Measurements from ENCODE around the gene ZNF254.
"Not testable (repeated sequence)": the region's sequence is repeated elsewhere in the genome, so short reads cannot be mapped to it uniquely, and the experiment has no call there.

Gene ZNF254

DNA sequence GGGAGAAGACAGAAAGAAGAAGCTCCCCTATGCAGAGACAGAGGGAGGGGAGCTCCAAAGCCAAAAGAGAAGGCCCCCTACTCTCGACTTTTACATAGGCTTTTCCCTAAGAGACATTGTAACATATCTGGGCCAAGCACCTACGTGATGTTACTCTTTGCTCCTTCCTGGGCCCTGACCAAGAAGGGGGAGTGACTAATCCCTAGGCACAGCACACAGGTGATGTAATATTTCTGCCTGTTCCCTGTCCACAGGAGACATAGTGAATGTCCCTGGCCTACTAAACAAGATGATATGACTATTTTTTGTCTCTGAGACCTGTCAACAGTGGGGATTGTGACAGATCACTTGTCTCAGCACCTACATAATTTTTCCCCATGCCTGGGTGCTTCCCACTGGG is 15.9 kb upstream of the ZNF254 start:
- FAIRE-seq (no peak), DNase-seq (ENCODE audit: low spot score) (no peak)

DNA sequence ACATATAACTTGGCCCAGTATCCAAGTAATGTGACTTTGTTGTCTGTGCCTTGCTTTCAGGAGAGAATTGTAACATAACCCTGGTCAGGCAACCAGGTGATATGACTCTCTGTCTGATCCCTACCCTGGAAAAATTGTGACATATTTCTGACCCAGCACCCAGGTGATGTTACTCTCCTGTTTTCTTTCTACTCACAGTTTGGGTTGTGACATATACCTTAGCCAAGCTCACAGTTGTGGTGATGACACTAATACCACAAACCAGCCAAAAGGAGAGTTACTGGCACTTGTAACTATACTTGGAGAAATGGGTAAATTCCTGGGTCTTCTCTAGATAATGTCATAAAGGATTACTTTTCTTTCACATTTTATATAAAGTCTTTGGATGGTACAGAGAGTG is 14.3 kb upstream of the ZNF254 start:
- DNase-seq (ENCODE audit: low spot score) (no peak), FAIRE-seq (no peak)

DNA sequence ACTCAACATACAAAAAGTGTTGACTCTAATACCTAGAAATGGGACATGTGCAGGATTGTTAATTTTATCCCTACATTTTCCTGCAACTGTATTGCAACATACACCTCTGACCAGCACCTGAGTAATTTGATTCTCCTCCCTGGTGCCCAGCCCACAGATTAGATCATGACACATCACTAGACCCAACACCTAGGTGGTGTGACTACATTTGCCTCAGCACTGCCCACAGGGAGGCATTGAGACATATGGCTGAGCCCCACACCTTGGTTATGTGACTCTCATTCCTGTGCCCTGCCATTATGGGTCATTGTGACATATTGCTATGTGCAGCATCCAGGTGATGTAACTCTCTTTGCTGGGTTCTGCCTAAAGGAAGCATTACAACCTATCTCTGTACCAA is 13.2 kb upstream of the ZNF254 start:
- FAIRE-seq (no peak), DNase-seq (ENCODE audit: low spot score) (no peak)

DNA sequence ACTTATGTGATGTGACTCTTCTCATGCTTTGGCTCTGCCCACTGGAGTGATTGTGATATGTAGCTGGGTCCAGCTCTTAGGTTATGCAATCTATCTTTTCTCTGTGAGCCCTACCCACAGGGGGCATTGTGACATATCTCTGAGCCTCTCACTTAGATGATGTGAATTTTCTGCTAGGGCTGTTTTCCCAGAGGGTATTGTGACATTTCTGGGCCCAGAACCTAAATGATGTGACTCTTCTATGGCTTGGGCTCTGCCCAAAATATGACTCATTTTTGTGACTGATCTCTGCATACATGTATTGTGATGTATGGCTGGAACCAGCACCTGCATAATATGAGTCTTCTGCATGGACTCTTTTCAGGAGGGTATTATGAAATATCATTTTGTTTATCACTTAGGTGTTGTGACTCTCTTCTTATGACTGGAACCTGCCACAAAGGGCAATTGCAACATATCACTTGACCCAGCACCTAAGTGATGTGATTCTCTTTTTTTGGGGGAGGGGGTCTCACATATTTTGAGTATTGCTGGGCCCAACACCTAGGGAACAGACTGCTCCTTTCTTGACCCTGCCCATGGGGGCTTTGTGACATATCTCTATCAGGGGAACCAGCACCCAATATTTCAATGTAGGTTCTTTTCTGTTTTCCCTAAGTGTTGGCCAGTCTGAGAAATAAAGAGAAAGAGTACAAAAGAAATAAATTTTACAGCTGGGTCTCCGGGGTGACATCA is 12.1 kb upstream of the ZNF254 start:
- FAIRE-seq (no peak), DNase-seq (ENCODE audit: low spot score) (no peak)

DNA sequence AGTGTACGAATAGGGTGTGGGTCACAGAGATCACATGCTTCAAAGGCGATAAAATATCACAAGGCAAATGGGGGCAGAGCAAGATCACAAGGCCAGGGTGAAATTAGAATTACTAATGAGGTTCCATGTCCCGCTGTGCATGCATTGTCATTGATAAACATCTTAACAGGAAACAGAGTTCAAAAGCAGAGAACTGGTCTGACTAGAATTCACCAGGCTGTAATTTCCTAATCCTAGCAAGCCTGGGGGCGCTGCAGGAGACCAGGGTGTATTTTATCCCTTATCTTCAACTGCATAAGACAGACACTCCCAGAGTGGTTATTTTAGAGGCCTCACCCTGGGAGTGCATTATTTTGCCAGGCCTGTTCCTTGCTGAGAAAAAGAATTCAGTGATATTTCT is 11.5 kb upstream of the ZNF254 start:
- DNase-seq (ENCODE audit: low spot score); FAIRE-seq: not testable (repeated sequence)

DNA sequence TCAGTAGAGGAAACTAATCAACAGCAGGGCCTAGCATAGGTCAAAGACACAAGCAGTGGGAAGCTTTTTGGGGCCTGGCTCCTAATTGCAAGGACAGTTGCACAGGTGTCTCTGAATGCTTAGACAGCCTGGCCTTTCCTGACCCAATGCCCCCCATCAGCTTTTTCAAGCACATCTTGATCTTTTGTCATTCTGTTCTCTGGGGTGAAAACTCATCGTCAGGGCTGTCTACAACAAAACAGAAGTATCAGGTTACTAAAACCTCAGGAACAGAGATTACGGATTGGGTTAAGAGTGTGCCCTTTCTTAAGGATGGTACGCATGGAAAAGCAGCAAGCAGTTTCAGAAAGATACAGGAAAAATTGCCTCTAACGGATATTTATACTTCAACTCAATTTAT is 8.3 kb upstream of the ZNF254 start:
- no peak for FAIRE-seq
- DNase-seq (ENCODE audit: low spot score) = no peak

DNA sequence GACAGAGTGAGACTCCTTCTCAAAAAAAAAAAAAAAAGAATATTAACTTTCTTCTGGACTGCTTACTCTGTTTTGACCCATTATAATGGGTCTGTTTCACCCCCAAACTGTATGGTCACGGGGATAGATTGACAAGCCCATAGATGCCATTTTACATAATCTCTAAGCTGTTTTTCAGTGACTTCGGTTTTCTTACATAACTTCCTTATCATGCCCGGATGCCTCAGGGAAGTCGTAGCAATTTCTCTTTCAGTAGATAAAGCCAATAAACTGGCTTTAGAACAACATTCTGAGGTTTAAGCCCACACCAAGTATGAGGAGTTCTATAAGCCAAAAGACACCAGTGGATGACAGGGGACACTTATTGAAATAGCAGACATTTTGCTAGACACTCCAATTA is 5.9 kb upstream of the ZNF254 start:
- no peak for FAIRE-seq
- no peak for DNase-seq (ENCODE audit: low spot score)

DNA sequence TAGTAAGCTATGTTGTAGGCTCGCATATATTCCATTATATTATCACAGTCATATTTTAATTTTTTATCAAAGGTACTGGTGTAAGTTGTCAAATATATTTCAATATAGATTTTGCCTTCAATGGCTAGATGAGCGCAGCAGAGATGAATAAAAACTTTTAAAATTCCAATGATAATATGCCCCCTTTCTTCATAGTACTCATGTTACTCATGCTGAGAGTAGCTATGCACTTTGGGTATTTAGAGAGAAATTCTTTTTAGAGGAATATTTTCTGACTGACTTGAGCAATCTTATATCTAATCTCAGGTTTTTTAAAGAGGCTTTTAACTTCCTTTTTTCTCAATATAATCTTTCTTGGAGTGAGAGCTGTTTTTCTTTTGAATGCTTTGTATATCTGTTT is 11.4 kb downstream of the ZNF254 start:
- DNase-seq (ENCODE audit: low spot score) (no peak), FAIRE-seq (no peak)

DNA sequence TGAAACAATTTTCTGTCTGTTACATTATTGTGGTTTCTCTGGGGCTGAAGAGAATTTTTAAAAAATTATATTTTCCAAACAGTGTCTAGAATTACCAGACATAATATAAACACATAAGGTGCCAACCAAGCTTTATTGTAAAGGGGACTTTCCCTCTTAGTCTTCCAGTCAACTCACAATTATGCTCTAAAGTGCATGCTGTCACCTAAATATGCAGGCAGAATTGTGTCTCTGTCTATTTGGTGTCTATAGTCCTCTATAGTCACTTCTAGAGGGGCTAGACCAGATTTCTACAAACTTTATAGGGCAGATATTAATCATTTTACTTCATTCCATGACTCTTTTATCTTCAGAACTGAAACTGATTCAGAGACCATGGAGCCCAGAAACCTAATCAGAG is 12.8 kb downstream of the ZNF254 start:
- no peak for FAIRE-seq

DNA sequence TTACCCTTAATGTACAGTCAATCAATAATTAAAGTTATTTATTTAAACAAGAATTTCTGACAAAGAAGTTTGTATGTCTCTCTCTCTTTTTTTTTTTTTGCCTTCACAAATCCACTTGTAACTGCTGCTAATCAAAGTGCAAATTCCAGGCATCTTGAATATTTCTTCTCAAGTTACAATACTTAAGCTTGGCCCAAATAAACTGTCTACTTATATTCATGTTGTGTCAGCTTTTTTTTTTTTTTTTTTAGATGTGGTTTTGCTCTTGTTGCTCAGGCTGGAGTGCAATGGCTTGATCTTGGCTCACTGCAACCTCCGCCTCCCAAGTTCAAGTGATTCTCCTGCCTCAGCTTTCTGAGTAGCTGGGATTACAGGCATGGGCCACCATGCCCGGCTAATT is 13.6 kb downstream of the ZNF254 start:
- DNase-seq (ENCODE audit: low spot score); FAIRE-seq: not testable (repeated sequence)

More for the DNA sequence above, 12.8 kb downstream of the ZNF254 start:
- DNase-seq (ENCODE audit: low spot score) = no peak

DNA sequence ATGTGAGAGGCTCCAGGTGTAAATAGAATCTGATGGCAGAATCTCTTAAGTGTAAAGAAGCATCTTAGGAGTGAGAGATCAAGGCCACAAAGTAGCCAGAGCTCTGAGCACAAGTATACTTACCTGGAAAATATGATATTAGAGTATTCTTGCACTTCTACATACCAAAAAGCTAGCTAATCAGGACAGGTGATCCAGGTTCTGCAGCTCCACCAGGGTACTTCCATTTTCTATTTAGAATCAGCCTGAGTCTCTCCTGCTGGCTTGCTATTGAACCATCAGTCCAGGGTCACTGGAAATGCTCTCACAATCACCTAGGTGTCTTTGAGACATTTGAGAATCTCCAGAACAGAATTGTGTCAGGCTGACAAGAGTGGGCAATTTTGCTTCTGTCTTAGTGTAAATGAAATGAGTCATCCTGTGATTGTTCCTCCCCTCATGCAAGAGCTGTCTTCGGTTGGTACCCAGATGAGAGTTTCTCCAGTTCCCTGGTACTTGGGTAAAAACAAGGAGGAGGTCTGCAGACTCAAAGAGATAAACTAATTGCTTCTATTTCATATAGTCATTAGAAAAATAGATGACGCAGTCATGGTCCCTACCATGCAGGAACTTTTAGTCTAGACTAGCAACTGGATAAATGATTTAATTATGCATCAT is 14.6 kb downstream of the ZNF254 start:
- DNase-seq (ENCODE audit: low spot score) (no peak), FAIRE-seq (no peak)

DNA sequence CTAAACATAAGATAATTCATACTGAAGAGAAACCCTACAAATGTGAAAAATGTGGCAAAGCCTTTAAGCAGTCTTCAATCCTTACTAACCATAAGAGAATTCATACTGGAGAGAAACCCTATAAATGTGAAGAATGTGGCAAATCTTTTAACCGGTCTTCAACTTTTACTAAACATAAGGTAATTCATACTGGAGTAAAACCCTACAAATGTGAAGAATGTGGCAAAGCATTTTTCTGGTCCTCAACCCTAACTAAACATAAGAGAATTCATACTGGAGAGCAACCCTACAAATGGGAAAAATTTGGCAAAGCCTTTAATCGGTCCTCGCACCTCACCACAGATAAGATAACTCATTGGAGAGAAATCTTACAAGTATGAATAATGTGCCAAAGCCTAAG is 40.6 kb downstream of the ZNF254 start:
- no peak for FAIRE-seq

DNA sequence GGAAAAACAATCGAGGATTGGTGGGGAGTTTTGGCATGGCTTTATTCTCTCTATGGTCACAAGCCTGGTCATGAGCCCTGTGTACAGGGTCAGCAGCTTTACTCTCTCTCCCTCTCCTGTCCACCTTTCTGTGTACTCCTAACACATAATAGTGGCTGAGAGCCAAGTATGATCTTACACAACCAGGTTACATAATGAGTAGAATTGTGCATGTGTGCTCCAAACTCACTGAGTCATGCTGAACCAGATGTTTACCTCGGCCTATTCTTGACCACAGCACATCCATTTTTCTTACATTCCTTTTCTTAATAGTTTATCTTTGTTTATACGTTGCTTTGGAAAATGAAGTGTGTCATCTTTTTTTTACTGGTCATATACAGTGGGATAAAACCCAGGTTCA is 53.1 kb downstream of the ZNF254 start:
- DNase-seq (ENCODE audit: low spot score) = peak; percentile 35

More for the DNA sequence above, 40.6 kb downstream of the ZNF254 start:
- no peak for DNase-seq (ENCODE audit: low spot score)

DNA sequence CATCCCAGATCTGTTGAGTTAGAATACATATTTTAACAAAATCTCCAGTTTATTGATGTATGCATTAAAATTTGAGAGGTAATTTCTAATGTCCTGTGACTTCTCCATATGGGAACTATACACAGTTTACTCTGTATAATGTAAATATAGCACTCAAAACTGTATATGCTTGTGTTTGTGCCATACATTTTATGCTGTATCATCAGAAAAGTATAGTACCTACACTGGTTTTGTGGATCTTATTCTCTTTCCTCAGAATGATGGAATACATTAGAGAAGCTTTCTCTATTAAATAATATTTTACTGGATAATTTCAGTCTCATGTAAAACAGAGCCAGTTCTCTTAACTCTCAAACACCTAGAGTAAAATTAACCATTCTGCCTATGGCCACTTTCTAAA is 53.6 kb downstream of the ZNF254 start:
- DNase-seq (ENCODE audit: low spot score) (no peak), FAIRE-seq (no peak)

More for the DNA sequence above, 53.1 kb downstream of the ZNF254 start:
- FAIRE-seq = no peak

DNA sequence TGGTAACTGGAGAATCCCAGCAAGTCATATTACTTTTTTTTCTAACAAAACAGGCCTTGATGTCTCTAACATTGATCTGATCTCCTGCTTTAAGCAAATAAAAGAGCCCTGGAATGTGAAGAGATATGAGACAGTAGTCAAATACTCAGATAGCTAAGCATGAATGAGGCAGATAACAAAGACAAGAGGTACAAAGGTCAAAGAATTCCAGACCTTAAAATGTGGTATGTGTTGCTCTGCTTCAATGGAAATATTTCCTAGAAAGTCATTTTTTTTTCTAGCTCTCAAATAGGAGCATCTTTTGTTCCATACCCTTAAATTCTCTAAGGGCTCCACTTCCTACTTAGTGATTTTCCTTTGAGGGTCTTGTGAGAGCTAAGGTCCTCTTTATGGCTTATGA is 54.6 kb downstream of the ZNF254 start:
- FAIRE-seq (no peak), DNase-seq (ENCODE audit: low spot score) (no peak)

DNA sequence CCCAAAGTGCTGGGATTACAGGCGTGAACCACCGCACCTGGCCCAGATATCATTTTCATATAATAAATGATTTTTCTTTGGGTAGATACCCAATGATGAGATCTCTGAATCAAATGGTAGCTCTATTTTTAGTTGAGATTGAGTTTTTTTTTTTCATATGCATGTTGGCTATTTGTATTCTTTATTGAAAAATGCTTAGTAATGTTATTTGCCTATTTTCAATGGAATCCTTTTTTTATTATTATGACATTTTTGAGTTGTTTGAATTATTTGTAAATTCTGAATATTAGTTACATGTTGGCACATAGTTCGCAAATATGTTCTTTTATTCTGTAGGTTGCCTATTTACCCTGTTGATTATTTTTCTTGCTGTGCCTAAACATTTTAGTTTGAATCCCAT is 55.8 kb downstream of the ZNF254 start:
- FAIRE-seq (no peak), DNase-seq (ENCODE audit: low spot score) (no peak)

DNA sequence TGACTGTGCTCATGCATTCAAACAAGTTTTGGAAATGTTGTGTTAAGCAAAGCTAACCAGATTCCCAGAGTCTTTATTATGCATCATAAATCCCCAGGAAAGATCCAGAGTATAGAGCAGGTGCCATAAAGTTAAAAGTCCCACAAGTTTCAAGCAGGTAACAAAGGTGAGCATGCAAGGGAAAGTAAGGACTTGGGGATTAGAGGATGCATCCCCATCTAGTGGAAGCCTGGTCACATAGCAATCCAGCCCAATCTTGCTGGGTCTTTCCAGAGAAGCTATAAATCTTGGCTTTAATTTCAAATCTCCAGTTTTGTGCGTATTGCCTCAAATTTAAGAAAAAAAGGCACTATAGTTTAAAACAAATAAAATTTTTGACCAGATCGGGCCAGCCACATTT is 72.7 kb downstream of the ZNF254 start:
- no peak for FAIRE-seq
- no peak for DNase-seq (ENCODE audit: low spot score)

DNA sequence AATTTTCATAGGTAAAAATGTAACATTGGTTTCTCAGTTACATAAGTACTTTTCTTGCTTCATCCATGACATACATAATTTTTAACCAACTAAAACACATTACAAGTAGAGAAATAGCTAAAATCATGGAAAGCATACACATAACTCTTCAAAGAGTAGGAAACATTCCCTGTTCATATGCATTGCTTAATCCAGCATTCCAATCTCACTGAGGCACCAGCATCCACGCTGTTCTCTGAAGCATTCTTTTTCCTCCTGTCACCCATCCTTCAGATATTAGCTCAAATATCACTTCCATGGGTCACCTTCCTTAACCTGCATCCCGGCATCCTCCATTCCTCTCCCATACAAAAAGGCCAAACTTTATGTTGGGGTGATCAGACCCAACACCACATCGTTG is 79.1 kb downstream of the ZNF254 start:
- DNase-seq (ENCODE audit: low spot score) (no peak), FAIRE-seq (no peak)

DNA sequence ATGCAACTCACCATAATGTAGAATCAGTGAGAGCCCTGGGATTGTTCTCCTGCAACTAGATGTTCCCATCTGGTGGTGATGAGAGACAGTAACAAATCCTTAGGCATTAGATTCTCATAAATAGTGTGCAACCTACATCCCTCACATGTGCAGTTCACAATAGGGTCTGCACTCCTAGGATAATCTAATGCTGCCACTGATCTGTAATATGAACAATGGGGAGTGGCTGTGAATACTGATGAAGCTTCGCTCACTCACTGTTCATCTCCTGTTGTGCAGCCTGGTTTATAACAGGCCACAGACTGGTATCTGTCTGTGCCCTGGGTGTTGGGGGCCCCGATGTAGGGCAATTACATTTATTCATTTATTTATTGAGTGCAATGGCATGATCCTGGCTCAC is 86.9 kb downstream of the ZNF254 start:
- no peak for DNase-seq (ENCODE audit: low spot score)
- FAIRE-seq = no peak

DNA sequence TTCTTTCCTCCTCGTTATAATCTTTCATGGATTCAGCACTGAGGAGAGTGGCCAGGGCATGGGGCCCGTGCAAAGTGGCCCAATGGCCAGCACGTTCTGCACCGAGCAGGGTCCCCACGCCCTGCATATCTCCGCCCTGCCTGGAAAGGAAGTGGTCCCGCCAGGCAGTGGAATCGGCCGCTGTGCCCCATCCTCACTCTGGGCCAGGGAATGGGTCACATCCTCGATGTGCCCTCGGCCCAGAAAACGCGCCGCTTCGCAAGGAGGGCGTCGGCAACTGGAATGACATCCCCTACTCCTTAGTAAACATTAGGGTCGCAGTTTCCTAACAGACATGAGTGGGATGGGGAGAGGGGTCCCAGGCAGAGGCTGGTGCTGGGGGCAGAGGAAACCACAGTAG is 90.7 kb downstream of the ZNF254 start:
- no peak for FAIRE-seq
- DNase-seq (ENCODE audit: low spot score) = no peak

DNA sequence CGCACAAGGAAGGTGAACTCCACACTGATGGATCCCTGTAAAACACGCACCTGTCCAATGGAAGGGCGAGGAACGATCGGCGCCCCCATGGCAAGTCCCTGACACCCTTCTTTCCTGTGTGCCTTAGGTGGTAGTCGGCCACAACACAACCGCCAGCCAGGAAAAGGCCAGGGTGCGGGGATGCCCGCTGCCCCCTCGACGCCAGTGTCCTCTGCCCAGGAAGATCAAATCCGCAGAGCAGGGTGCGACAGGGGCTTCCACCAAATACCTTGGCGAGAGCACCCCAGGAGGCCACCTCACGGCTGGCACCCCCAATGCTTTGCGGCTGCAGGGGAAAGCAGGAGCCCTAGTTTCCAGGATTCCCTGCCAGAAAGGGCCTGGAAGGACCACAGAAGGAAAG is 91.2 kb downstream of the ZNF254 start:
- DNase-seq (ENCODE audit: low spot score) (no peak), FAIRE-seq (no peak)
